KOPT-K1 (cell line): ENCODE measurements around the gene ESYT2.

Source experiments
- H3K27ac ChIP-seq: fragments of 200-600 bp; sonication (generic); 2 replicates; pipeline ENCODE4 v1.5.1; 2016; ENCODE audit warnings: antibody characterized with exemption, mild to moderate bottlenecking, low read depth, low read length; ENCODE audit not compliant: poor library complexity, severe bottlenecking
- H3K36me3 ChIP-seq: fragments of 200-600 bp; sonication (generic); 2 replicates; pipeline ENCODE4 v1.5.1; 2017; ENCODE audit warnings: antibody characterized with exemption, mild to moderate bottlenecking, low read length, moderate library complexity; ENCODE audit not compliant: insufficient read depth
- H3K9me3 ChIP-seq: fragments of 200-600 bp; sonication (generic); 2 replicates; pipeline ENCODE4 v1.5.1; 2017; ENCODE audit warnings: antibody characterized with exemption, low read length, mild to moderate bottlenecking; ENCODE audit not compliant: insufficient read depth, poor library complexity, severe bottlenecking

ESYT2 gene

DNA sequence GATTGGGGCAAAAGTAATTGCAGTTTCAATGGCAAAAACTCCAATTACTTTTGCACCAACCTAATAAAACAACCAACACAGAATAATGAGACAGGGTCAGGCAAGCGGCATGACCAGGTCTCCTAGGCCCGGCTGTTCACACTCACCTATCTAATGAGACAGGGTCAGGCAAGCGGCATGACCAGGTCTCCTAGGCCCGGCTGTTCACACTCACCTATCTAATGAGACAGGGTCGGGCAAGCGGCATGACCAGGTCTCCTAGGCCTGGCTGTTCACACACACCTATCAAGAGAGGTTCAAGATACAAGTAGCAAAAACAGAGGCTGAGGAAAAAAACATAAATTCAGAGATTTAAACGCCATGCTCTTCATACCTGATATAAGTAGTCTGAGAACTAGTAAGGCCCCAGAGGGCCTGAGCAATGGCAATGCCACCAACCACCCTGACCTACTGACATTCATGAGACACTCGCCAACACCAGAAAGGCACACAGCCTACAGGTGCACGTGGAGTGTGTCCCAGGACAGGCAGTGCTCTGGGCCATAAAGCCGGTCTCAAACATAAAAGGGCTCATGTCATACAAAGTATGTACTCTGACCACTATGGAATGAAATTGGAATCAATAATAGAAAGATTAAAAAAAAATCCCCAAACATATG, 84.1 kb downstream of the ESYT2 start:
- Histone ChIP-seq H3K36me3 (peaks cover 100% of the 10 kb centered on the region), H3K9me3 (no peaks in the 10 kb centered on the region), H3K27ac (no peak overlapping the region)

GRCh38 chr7:158744070-158744469, 85.2 kb downstream of the ESYT2 start:
- no peak overlapping the region for H3K27ac ChIP-seq
- H3K36me3 ChIP-seq: peaks cover 100% of the 10 kb centered on the region
- no peaks in the 10 kb centered on the region for H3K9me3 ChIP-seq

GRCh38 chr7:158743219-158743618, 86.1 kb downstream of the ESYT2 start:
- H3K27ac ChIP-seq: no peak overlapping the region
- H3K9me3 ChIP-seq: no peaks in the 10 kb centered on the region
- H3K36me3 ChIP-seq: peaks cover 100% of the 10 kb centered on the region

DNA sequence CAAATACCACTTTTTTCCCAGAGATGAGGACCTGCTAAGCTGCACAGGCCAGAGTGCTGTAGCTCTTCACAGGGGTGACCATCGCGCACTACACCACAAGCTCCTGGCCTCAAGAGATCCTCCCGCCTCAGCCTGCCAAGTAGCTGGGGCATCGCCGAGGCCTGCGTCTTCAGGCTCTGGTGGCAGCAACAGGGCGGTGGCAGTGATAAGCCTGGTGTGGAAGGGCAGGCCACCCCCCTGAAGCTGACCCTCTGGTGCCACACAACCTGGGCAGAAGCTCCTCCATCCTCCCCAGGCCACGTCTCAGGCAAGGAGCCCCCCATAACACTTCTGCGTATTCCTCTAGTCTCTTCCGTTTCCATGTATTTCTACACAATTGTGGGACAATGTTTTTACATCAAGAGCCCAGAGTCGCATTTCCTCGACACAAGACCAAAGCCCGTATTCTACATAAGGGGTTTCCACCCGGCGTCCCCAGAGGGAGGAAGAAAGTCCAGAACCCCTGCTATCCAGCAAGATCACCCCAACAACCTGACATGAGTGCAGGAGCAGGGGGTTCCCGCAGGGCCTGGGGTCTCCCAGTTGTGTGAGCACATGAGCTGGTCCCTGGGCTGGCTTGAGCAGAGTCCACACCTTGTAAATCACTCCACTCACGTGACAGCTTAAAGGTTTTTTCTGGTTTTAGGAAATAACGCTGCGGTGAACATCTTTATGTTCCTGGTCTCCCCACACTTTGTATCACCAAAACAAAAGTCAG, 87.1 kb downstream of the ESYT2 start:
- Histone ChIP-seq H3K9me3 (no peaks in the 10 kb centered on the region), H3K27ac (no peak overlapping the region), H3K36me3 (peaks cover 100% of the 10 kb centered on the region)

GRCh38 chr7:158741294-158741666, 88.0 kb downstream of the ESYT2 start:
- Histone ChIP-seq H3K36me3 (peaks cover 100% of the 10 kb centered on the region), H3K27ac (no peak overlapping the region), H3K9me3 (no peaks in the 10 kb centered on the region)

DNA sequence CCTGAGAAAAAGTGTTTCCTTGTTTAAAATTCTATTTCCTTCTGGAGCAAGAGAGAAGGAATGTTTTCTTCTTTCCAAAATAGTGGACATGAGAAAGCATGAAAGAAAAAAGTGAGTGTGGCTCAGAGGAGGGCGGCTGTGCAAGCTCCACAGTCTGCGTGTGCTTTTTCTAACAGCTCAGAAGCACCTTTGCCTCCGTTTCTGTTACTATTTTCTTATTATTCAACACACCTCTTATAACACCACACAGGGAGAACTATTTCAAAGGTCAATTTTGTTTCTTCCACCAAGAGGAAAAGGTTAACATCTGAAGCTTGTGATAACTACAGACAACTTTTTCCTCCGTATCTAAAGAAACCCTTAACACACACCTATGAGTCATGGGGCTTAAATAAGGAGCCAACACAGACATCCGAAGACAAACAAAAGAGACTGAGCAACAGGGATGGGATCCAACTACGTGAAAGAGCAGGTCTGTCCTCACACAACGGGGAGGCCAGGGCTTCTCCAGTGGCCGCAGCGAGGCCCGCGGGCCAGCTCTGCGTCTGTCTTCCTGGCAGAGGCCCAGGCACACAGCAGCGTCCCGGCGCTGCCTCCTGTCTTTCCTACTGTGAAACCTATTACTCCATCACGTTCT, 88.5 kb downstream of the ESYT2 start:
- H3K9me3 ChIP-seq: no peaks in the 10 kb centered on the region
- peaks cover 100% of the 10 kb centered on the region for H3K36me3 ChIP-seq
- H3K27ac ChIP-seq: no peak overlapping the region

DNA sequence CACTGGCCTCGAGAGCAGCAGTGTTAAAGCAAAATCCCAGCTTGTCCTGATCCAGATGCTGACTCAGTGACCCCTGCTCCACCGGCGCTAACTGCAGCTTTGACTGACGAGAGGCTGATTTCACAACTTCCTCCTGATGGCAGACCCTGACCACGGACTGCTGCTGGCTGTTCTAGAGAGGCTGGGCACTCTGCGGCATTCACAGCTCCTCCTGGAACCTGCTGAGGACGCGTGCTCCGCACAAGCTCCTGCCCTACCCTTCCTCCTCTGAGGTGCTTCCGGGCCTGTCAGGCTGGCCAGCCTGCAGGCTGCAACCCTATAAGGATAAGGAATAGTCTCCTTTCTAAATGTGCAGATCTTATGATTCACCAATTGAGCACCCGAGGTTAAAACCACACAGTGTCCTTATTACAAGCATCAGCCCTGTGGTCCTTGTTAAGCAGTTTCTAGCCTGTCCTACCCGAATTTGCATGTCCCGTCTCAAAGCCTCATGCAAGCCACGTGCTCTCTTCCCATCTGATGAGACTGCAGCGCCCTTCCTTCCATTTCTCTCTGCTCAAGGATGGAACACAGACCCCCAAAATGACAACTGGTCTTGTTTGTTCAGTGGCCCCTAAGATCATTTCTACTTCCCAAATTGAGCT, 89.2 kb downstream of the ESYT2 start:
- H3K27ac ChIP-seq: no peak overlapping the region
- no peaks in the 10 kb centered on the region for H3K9me3 ChIP-seq
- peaks cover 100% of the 10 kb centered on the region for H3K36me3 ChIP-seq

DNA sequence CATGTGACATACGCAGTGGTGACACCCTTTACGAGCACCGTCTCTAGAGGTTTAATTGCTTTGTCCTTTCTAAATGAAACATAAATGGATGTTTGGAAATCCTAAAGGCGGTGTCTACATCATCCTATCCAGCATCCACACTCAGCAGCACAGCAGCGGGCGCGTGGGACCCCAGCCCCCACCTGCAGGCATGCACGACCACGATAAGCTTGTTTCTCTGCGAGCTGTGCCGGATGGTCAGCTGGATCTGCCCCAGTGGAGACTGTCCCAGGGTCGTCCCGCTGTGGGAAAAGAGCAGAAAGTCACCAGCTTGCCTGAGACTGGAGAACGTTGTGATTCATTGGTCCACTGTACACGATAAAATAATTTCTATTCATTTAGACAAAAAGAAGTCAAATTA, 90.5 kb downstream of the ESYT2 start:
- no peaks in the 10 kb centered on the region for H3K9me3 ChIP-seq
- no peak overlapping the region for H3K27ac ChIP-seq
- peaks cover 100% of the 10 kb centered on the region for H3K36me3 ChIP-seq

GRCh38 chr7:158737064-158737695, 92.1 kb downstream of the ESYT2 start:
- Histone ChIP-seq H3K27ac (no peak overlapping the region), H3K36me3 (peaks cover 98% of the 10 kb centered on the region), H3K9me3 (no peaks in the 10 kb centered on the region)

GRCh38 chr7:158735935-158736334, 93.4 kb downstream of the ESYT2 start:
- no peak overlapping the region for H3K27ac ChIP-seq
- H3K9me3 ChIP-seq: no peaks in the 10 kb centered on the region
- H3K36me3 ChIP-seq: peaks cover 98% of the 10 kb centered on the region

GRCh38 chr7:158734861-158735260, 94.4 kb downstream of the ESYT2 start:
- H3K9me3 ChIP-seq: no peaks in the 10 kb centered on the region
- H3K36me3 ChIP-seq: peaks cover 98% of the 10 kb centered on the region
- no peak overlapping the region for H3K27ac ChIP-seq

- H3K36me3 ChIP-seq: peaks cover 93% of the 10 kb centered on the region
- H3K9me3 ChIP-seq: no peaks in the 10 kb centered on the region
These were observed 95.4 kb downstream of the ESYT2 start for GRCh38 chr7:158733775-158734494.

DNA sequence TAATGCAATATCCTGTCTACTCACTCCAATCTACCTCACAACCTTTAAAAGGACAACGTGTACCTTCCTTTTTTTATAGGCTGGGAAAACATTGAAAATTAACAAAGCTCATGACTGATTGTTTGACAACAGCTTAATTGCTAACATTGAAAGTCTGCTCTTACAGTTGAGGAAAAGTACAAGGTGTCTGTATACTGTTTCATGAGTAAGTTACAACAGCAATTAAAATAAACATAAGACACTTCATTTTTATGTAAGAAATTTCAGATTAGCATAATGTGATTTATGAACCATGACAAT, 96.1 kb downstream of the ESYT2 start:
- Histone ChIP-seq H3K27ac (no peak overlapping the region), H3K9me3 (no peaks in the 10 kb centered on the region), H3K36me3 (peaks cover 87% of the 10 kb centered on the region)

More at GRCh38 chr7:158733775-158734494, 95.4 kb downstream of the ESYT2 start:
- no peak overlapping the region for H3K27ac ChIP-seq

DNA sequence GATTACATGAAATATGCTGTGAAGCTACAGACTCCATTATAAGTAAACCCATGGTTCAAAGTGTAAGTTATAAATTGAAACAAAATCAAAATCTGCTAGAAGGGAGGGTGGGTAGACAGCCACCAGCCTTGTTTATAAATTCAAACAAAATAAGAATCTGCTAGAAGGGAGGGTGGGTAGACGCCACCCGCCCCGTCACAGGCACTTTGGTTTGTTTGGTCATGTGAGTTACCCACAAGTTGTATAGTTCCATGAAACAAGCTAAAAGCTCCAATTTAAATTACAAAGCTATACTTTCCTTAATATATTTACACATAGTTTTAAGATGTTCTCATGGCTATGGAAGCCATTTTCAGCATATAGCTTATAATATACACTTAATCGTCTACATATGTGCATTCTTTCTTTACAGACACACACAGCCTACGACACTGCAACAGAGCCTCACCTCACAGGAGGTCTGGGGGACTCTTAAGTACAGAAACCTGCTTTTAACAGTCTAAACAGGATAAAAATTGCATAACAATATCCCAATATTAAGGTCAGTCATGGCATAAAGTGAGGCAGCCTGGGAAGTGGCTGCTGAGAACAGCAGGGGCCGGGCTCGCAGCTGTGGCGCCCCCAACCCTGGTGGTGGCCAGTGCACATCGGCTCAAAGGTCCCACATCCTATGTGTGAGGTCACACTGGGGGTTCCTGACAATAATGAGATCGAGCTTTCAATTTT, 96.7 kb downstream of the ESYT2 start:
- no peak overlapping the region for H3K27ac ChIP-seq
- no peaks in the 10 kb centered on the region for H3K9me3 ChIP-seq
- H3K36me3 ChIP-seq: peaks cover 86% of the 10 kb centered on the region
